CD8-positive, alpha-beta memory T cell (primary cell): ENCODE measurements around the gene GPATCH8. TPM values are rescaled to one million over a fixed set of nuclear protein-coding genes. Genes with fewer than 3 reads are reported as not detected.
A peak's percentile ranks its signal among the peaks of the same experiment; 100 is the strongest.

Source experiments
- CTCF ChIA-PET: fragments of 350-600 bp; sonication (Branson Sonifier 250); formaldehyde crosslinking; loops from one replicate; lab custom pipeline; 2021; ENCODE audit warnings: antibody characterized with exemption; lab: Charles Lee
- POLR2A ChIA-PET: fragments of 350-600 bp; sonication (Branson Sonifier 250); formaldehyde crosslinking; loops from one replicate; lab custom pipeline; 2021; ENCODE audit warnings: antibody characterized with exemption; lab: Charles Lee
- DNase-seq, 5 donors: peaks; one replicate each; pipeline versions ENCODE4 v3.0.0 to v3.0.0-alpha.2; 2020 to 2022; ENCODE audit warnings: mixed read lengths in 1 of 5
- H3K27ac ChIP-seq: one replicate; pipeline ENCODE4 v1.7.0; 2013; ENCODE audit warnings: low read depth, mild to moderate bottlenecking, low read length, moderate library complexity
- H3K27me3 ChIP-seq: 2 replicates; pipeline ENCODE4 v1.7.0; 2013; ENCODE audit warnings: low read length, mild to moderate bottlenecking; ENCODE audit not compliant: insufficient read depth, poor library complexity, severe bottlenecking
- H3K36me3 ChIP-seq: 2 replicates; pipeline ENCODE4 v1.7.0; 2013; ENCODE audit warnings: mild to moderate bottlenecking, low read length, moderate library complexity; ENCODE audit not compliant: insufficient read depth
- H3K4me1 ChIP-seq: 2 replicates; pipeline ENCODE4 v1.7.0; 2013; ENCODE audit warnings: mild to moderate bottlenecking, low read length, moderate library complexity; ENCODE audit not compliant: insufficient read depth
- H3K4me3 ChIP-seq: 2 replicates; pipeline ENCODE4 v1.7.0; 2013; ENCODE audit warnings: mild to moderate bottlenecking, low read length
- H3K9me3 ChIP-seq: 2 replicates; pipeline ENCODE4 v1.7.0; 2013; ENCODE audit warnings: mild to moderate bottlenecking, low read length
- H3K27ac Mint-ChIP-seq, 8 donors: one replicate each; pipeline ENCODE4 v1.8.0; 2020 to 2021; ENCODE audit warnings: mixed read lengths in 8 of 8, mild to moderate bottlenecking in 6 of 8, inconsistent platforms in 3 of 8, moderate library complexity in 3 of 8
- H3K27me3 Mint-ChIP-seq, 2 donors: one replicate each; pipeline ENCODE4 v1.8.0; 2020 to 2021; ENCODE audit warnings: mixed read lengths in 2 of 2, mild to moderate bottlenecking in 1 of 2, moderate library complexity in 1 of 2
- H3K36me3 Mint-ChIP-seq, 3 donors: one replicate each; pipeline ENCODE4 v1.8.0; 2020 to 2021; ENCODE audit warnings: mixed read lengths in 3 of 3, inconsistent platforms in 1 of 3, mild to moderate bottlenecking in 1 of 3
- H3K4me1 Mint-ChIP-seq, 3 donors: one replicate each; pipeline ENCODE4 v1.8.0; 2020 to 2021; ENCODE audit warnings: mixed read lengths in 3 of 3, inconsistent platforms in 1 of 3, mild to moderate bottlenecking in 1 of 3
- H3K4me3 Mint-ChIP-seq, 7 donors: one replicate each; pipeline ENCODE4 v1.8.0; 2020 to 2021; ENCODE audit warnings: mixed read lengths in 7 of 7, mild to moderate bottlenecking in 6 of 7, moderate library complexity in 4 of 7, inconsistent platforms in 2 of 7
- H3K9me3 Mint-ChIP-seq, 5 donors: one replicate each; pipeline ENCODE4 v1.8.0; 2020 to 2022; ENCODE audit warnings: mixed read lengths in 5 of 5, mild to moderate bottlenecking in 3 of 5, moderate library complexity in 2 of 5, inconsistent platforms in 1 of 5
- polyA plus RNA-seq: library from polyadenylated mRNA; unstranded; fragments of 300-500 nt; fragmentation: Illumina TruSeq; gene quantifications from one replicate; pipeline ENCODE4 v1.2.3, GENCODE V29; 2021
- total RNA-seq, 2 experiments: library from RNA; stranded (reverse); gene quantifications; one replicate each; pipeline ENCODE4 v1.2.3, GENCODE V29; 2021

Gene GPATCH8
- total and polyA plus RNA-seq, 3 experiments from 2014 or later = 41.6 to 73.3 (median 43.3) TPM

DNA sequence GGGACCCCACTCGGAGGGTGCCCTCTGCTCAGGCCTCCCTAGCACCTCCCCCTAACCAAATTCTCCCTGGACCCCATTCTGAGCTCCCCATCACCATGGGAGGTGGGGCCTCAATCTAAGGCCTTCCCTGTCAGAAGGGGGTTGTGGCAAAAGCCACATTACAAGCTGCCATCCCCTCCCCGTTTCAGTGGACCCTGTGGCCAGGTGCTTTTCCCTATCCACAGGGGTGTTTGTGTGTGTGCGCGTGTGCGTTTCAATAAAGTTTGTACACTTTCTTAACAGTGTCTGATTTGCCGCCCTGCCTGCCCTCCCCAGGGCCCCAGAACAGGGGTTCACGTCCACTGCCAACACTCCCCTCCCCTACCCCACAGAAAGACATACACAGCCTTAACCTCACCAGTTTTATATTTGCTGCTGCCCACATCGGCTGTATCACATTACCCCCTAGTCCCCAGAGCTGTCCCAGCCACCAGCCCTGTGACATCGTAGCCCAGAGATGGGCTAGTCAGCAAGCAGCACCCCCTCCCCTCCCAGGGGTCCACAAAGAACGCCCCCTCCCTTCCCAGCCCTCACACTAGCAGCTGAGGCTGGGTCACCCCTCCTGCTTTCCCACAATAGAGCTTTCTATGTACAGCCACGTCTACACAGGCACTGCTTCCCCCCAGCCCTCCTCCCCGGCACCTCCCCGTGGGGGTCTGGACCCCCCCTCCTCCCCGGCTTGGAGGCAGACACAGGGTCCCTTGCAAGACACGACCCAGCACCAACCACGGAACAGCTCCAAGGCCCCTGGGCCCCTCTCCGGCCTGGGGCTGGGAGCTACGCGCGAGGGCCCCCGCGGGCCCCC lies 150.2 kb downstream of the GPATCH8 start:
- Mint-ChIP-seq H3K4me1 (peaks cover 5 to 21% (median 9%) of the 10 kb centered on the region in 3 donors), H3K27me3 (peaks cover 0 to 6% of the 10 kb centered on the region in 2 donors), H3K36me3 (peaks cover 0 to 7% (median 0%) of the 10 kb centered on the region in 3 donors), H3K4me3 (peak overlapping the region; percentile 65 to 87 (median 73)), H3K27ac (peak overlapping the region in 1 of 8 donors; percentile 52), H3K9me3 (no peaks in the 10 kb centered on the region)
- no peaks in the 10 kb centered on the region for H3K27me3 ChIP-seq
- no peak overlapping the region for H3K27ac ChIP-seq
- CTCF ChIA-PET = interaction anchor here (0.9 to 6.7 kb wide), 4 partner anchors 7 to 142 kb away, joined by 4 to 54 read pairs (median 24); partner anchors contain the start of genes FAM171A2 and GRN
- POLR2A ChIA-PET = interaction anchor here (0.8 to 3.2 kb wide), 8 partner anchors 7 to 229 kb away, joined by 3 to 16 read pairs (median 4); partner anchors contain the start of genes FAM171A2, GRN and HDAC5
- peaks cover 3% of the 10 kb centered on the region for H3K4me1 ChIP-seq
- no peak for DNase-seq
- no peaks in the 10 kb centered on the region for H3K36me3 ChIP-seq
- no peaks in the 10 kb centered on the region for H3K9me3 ChIP-seq
- no peak overlapping the region for H3K4me3 ChIP-seq

DNA sequence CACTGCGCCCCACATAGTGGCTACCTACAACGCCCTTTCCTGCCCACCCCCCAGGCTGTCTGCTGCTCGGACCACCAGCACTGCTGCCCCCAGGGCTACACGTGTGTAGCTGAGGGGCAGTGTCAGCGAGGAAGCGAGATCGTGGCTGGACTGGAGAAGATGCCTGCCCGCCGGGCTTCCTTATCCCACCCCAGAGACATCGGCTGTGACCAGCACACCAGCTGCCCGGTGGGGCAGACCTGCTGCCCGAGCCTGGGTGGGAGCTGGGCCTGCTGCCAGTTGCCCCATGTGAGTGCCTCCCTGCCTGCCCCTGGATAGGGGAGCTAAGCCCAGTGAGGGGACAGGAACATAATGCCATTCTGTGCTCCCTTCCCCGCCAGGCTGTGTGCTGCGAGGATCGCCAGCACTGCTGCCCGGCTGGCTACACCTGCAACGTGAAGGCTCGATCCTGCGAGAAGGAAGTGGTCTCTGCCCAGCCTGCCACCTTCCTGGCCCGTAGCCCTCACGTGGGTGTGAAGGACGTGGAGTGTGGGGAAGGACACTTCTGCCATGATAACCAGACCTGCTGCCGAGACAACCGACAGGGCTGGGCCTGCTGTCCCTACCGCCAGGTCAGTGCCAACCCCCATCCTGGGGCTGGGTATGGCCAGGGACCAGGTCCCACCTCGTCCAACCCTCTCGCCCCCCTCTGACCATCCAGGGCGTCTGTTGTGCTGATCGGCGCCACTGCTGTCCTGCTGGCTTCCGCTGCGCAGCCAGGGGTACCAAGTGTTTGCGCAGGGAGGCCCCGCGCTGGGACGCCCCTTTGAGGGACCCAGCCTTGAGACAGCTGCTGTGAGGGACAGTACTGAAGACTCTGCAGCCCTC lies 151.0 kb downstream of the GPATCH8 start:
- Mint-ChIP-seq H3K27ac (no peak overlapping the region), H3K4me1 (peaks cover 5 to 22% (median 9%) of the 10 kb centered on the region in 3 donors), H3K27me3 (peaks cover 0 to 6% of the 10 kb centered on the region in 2 donors), H3K9me3 (no peaks in the 10 kb centered on the region), H3K4me3 (peak overlapping the region in 5 of 7 donors; percentile 48 to 87 (median 73)), H3K36me3 (peaks cover 0 to 7% (median 0%) of the 10 kb centered on the region in 3 donors)
- Histone ChIP-seq H3K36me3 (no peaks in the 10 kb centered on the region), H3K27ac (no peak overlapping the region), H3K27me3 (no peaks in the 10 kb centered on the region), H3K9me3 (no peaks in the 10 kb centered on the region), H3K4me1 (peaks cover 3% of the 10 kb centered on the region), H3K4me3 (no peak overlapping the region)
- ChIA-PET CTCF (interaction anchor here (0.9 to 6.7 kb wide), 6 partner anchors 9 to 165 kb away, joined by 4 to 54 read pairs (median 4); partner anchors contain the start of genes FAM171A2 and TMUB2), POLR2A (interaction anchor here (0.8 to 3.2 kb wide), 3 partner anchors 11 to 136 kb away, joined by 3 to 16 read pairs (median 15); partner anchors contain the start of gene FAM171A2)
- no peak for DNase-seq

DNA sequence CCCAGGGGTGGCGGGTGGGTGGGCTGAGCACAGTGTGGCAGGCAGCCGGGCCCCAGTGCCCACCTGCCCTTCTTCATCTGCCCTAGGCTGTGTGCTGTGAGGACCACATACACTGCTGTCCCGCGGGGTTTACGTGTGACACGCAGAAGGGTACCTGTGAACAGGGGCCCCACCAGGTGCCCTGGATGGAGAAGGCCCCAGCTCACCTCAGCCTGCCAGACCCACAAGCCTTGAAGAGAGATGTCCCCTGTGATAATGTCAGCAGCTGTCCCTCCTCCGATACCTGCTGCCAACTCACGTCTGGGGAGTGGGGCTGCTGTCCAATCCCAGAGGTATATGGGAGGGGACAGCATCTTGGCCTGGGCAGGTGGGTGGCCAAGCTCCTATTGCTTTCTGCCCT lies 151.7 kb downstream of the GPATCH8 start:
- H3K9me3 ChIP-seq = no peaks in the 10 kb centered on the region
- CTCF ChIA-PET = interaction anchor here (1.1 to 6.7 kb wide), 6 partner anchors 10 to 164 kb away, joined by 4 to 54 read pairs (median 4); partner anchors contain the start of genes FAM171A2 and TMUB2
- peaks cover 5 to 23% (median 10%) of the 10 kb centered on the region in 3 donors for H3K4me1 Mint-ChIP-seq

DNA sequence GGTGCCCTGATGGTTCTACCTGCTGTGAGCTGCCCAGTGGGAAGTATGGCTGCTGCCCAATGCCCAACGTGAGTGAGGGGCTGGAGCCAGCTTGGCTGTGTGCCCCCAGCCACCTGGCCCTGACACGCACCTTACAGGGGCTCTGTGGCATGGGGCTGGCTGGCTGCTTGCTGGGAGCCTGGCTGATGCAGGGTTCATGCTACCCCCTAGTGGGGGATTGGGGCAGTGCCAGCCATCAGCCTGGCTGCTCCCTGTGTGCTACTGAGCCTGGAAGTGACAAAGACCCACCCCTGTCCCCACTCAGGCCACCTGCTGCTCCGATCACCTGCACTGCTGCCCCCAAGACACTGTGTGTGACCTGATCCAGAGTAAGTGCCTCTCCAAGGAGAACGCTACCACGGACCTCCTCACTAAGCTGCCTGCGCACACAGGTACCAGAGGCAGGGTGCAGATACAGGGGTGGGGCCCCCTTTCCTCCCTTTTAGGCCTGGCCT lies 152.4 kb downstream of the GPATCH8 start:
- Histone ChIP-seq H3K27me3 (no peaks in the 10 kb centered on the region), H3K36me3 (no peaks in the 10 kb centered on the region), H3K9me3 (no peaks in the 10 kb centered on the region), H3K4me3 (no peak overlapping the region), H3K27ac (no peak overlapping the region), H3K4me1 (peaks cover 11% of the 10 kb centered on the region)
- H3K4me1 Mint-ChIP-seq = peaks cover 12 to 30% (median 17%) of the 10 kb centered on the region in 3 donors
- no peaks in the 10 kb centered on the region for H3K9me3 Mint-ChIP-seq
- DNase-seq = peak; percentile 49 to 75 (median 60)
- peak overlapping the region in 2 of 7 donors; percentile 32 to 45 for H3K4me3 Mint-ChIP-seq
- peaks cover 0 to 7% (median 0%) of the 10 kb centered on the region in 3 donors for H3K36me3 Mint-ChIP-seq
- ChIA-PET POLR2A (interaction anchor here (0.5 to 0.9 kb wide), 2 partner anchors 15 to 131 kb away, joined by 3 read pairs; partner anchors contain the start of gene UBTF), CTCF (interaction anchor here (1.0 to 6.7 kb wide), 8 partner anchors 10 to 163 kb away, joined by 3 to 54 read pairs (median 5); partner anchors contain the start of genes FAM171A2 and TMUB2)
- H3K27me3 Mint-ChIP-seq = peaks cover 0 to 4% of the 10 kb centered on the region in 2 donors
- H3K27ac Mint-ChIP-seq = no peak overlapping the region

More for the DNA sequence above, 151.7 kb downstream of the GPATCH8 start:
- Mint-ChIP-seq H3K27ac (no peak overlapping the region), H3K4me3 (no peak overlapping the region), H3K9me3 (no peaks in the 10 kb centered on the region), H3K36me3 (peaks cover 0 to 7% (median 0%) of the 10 kb centered on the region in 3 donors), H3K27me3 (peaks cover 0 to 6% of the 10 kb centered on the region in 2 donors)
- H3K27me3 ChIP-seq = no peaks in the 10 kb centered on the region
- peaks cover 4% of the 10 kb centered on the region for H3K4me1 ChIP-seq
- H3K36me3 ChIP-seq = no peaks in the 10 kb centered on the region
- H3K27ac ChIP-seq = no peak overlapping the region
- DNase-seq = no peak
- no peak overlapping the region for H3K4me3 ChIP-seq
- POLR2A ChIA-PET = interaction anchor here (0.9 kb wide), 1 partner anchor 132 kb away, joined by 3 read pairs; the partner anchor contains the start of gene UBTF

DNA sequence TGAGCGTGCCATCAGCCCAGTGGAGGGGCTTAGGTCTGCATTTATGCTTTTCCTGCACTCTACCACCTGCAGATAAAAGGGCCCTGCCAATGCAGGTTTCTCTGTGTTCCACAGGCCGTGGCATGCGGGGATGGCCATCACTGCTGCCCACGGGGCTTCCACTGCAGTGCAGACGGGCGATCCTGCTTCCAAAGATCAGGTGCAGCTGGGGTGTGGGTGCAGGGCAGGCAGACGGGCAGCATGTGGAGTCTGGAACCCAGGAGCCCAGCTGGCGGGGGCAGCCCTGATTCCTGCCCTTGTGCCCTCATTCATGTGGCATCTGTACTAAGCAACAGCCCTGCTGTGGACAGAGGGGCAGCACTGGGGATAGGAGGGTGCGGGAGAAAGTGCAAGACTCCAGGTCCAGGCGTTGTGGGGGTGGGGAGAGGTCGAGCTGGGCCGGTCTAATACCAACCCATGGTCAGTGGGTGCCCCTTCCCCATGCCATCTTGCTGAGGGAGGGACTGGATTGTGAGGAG lies 153.6 kb downstream of the GPATCH8 start:
- Mint-ChIP-seq H3K27ac (no peak overlapping the region), H3K27me3 (no peaks in the 10 kb centered on the region), H3K4me1 (peaks cover 23 to 38% (median 25%) of the 10 kb centered on the region in 3 donors), H3K9me3 (no peaks in the 10 kb centered on the region), H3K36me3 (peaks cover 0 to 10% (median 0%) of the 10 kb centered on the region in 3 donors), H3K4me3 (no peak overlapping the region)
- H3K27me3 ChIP-seq = no peaks in the 10 kb centered on the region
- H3K4me1 ChIP-seq = peaks cover 14% of the 10 kb centered on the region
- no peak overlapping the region for H3K27ac ChIP-seq
- POLR2A ChIA-PET = no interaction called here
- no peak overlapping the region for H3K4me3 ChIP-seq
- no peak for DNase-seq
- H3K9me3 ChIP-seq = no peaks in the 10 kb centered on the region
- CTCF ChIA-PET = interaction anchor here (1.4 to 6.7 kb wide), 4 partner anchors 12 to 143 kb away, joined by 5 to 54 read pairs (median 18); partner anchors contain the start of gene FAM171A2
- no peaks in the 10 kb centered on the region for H3K36me3 ChIP-seq

DNA sequence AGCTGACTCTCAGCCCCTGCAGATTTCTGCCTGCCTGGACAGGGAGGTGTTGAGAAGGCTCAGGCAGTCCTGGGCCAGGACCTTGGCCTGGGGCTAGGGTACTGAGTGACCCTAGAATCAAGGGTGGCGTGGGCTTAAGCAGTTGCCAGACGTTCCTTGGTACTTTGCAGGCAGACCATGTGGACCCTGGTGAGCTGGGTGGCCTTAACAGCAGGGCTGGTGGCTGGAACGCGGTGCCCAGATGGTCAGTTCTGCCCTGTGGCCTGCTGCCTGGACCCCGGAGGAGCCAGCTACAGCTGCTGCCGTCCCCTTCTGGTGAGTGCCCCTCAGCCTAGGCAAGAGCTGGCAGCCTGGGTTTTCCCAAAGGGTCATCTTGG lies 154.2 kb downstream of the GPATCH8 start:
- H3K4me1 ChIP-seq = peaks cover 14% of the 10 kb centered on the region
- no peak for DNase-seq
- ChIA-PET POLR2A (no interaction called here), CTCF (interaction anchor here (2.0 to 6.7 kb wide), 3 partner anchors 12 to 139 kb away, joined by 8 to 54 read pairs (median 31); partner anchors contain the start of gene FAM171A2)
- Mint-ChIP-seq H3K27me3 (peaks cover 0 to 2% of the 10 kb centered on the region in 2 donors), H3K27ac (no peak overlapping the region), H3K4me3 (peak overlapping the region in 1 of 7 donors; percentile 55), H3K9me3 (no peaks in the 10 kb centered on the region), H3K4me1 (peaks cover 23 to 38% (median 25%) of the 10 kb centered on the region in 3 donors), H3K36me3 (peaks cover 0 to 10% (median 0%) of the 10 kb centered on the region in 3 donors)
- no peak overlapping the region for H3K27ac ChIP-seq
- no peaks in the 10 kb centered on the region for H3K9me3 ChIP-seq
- no peak overlapping the region for H3K4me3 ChIP-seq
- H3K36me3 ChIP-seq = no peaks in the 10 kb centered on the region
- no peaks in the 10 kb centered on the region for H3K27me3 ChIP-seq
